Subcutaneous abdominal adipose tissue (tissue), 5 donors: Measurements from ENCODE around the gene VTA1.

Experiments
- H3K27ac ChIP-seq: one replicate; pipeline ENCODE4 v1.7.0; 2013; ENCODE audit warnings: low read depth, mild to moderate bottlenecking, inconsistent platforms, low read length, moderate library complexity
- H3K27me3 ChIP-seq, 5 donors: one replicate each; pipeline ENCODE4 v1.7.0; 2013; ENCODE audit warnings: low read length in 5 of 5, inconsistent platforms in 1 of 5; ENCODE audit not compliant: control insufficient read depth in 5 of 5, insufficient read depth in 4 of 5
- H3K36me3 ChIP-seq, 5 donors: one replicate each; pipeline ENCODE4 v1.7.0; 2013; ENCODE audit warnings: low read length in 5 of 5; ENCODE audit not compliant: control insufficient read depth in 5 of 5, insufficient read depth in 5 of 5
- H3K4me1 ChIP-seq, 5 donors: one replicate each; pipeline ENCODE4 v1.7.0; 2013; ENCODE audit warnings: low read length in 5 of 5, mild to moderate bottlenecking in 3 of 5, moderate library complexity in 1 of 5; ENCODE audit not compliant: control insufficient read depth in 5 of 5, insufficient read depth in 5 of 5
- H3K4me3 ChIP-seq, 5 donors: one replicate each; pipeline ENCODE4 v1.7.0; 2013; ENCODE audit warnings: low read length in 5 of 5, low read depth in 1 of 5
- H3K9ac ChIP-seq, 5 donors: one replicate each; pipeline ENCODE4 v1.7.0; 2013; ENCODE audit warnings: low read length in 5 of 5, mild to moderate bottlenecking in 4 of 5, moderate library complexity in 3 of 5
- H3K9me3 ChIP-seq, 5 donors: one replicate each; pipeline ENCODE4 v1.7.0; 2013; ENCODE audit warnings: low read length in 5 of 5; ENCODE audit not compliant: control insufficient read depth in 5 of 5
- donor health status: healthy.
- donor health status: healthy.
- donor health status: healthy.
- donor health status: healthy.
- donor health status: healthy.

Gene VTA1

DNA sequence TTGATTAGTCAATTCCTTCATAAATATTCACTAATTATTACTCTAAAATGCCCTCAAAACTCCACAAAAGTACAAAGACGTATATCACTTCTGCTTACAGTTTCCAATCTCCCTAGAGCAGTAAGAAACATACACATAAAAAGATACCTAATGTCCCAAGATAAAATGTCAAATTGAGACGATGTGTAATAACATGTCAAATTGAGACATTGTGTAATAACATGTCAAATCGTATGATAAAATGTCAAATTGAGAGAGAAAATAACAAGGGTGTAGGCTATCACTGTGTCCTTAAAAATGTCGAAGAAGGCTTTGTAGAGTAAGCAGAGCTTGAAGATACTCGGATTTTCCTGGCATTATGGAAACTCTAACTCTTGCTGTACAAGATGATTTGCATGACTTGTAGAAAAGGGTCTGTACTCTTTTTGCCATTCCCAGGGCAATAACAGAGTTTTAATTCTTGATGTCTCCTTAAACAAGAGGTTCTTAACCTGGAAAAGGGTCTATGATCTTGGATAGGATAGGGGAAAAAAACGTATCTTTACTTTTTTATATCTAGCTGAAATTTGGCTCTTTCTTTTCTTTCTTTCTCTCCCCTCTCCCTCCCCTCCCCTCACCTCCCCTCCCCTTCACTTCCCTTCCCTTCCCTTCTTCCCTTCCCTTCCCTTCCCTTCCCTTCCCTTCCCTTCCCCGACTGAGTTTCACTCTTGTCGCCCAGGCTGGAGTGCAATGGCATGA is 87.1 kb downstream of the VTA1 start:
- no peak overlapping the region for H3K9ac ChIP-seq
- no peak overlapping the region for H3K27ac ChIP-seq
- H3K4me1 ChIP-seq, result no peaks in the 10 kb centered on the region
- peaks cover 0 to 4% (median 0%) of the 10 kb centered on the region in 5 donors for H3K27me3 ChIP-seq
- H3K9me3 ChIP-seq, result peaks cover 0 to 2% (median 0%) of the 10 kb centered on the region in 5 donors
- H3K4me3 ChIP-seq, result no peak overlapping the region
- H3K36me3 ChIP-seq, result no peaks in the 10 kb centered on the region

DNA sequence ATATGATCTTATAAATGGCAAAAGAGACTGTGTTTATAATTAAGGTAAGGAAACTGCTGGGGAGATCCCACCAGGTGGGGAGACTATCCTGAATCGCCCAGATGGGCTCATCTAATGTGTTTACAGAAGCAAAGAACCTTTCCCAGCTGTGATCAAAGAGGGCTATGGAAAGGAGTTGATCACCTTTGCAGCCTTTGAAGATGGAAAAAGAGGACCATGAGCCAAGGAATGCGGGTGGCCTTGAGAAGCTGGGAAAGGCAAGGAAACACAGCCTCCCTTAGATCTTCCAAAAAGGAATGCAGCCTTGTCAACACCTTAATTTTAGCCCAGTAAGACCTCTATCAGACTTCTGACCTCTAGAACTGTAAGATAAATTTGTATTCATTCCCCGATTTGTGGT is 88.2 kb downstream of the VTA1 start:
- H3K9ac ChIP-seq, result no peak overlapping the region
- no peaks in the 10 kb centered on the region for H3K4me1 ChIP-seq
- no peak overlapping the region for H3K27ac ChIP-seq
- H3K36me3 ChIP-seq, result no peaks in the 10 kb centered on the region
- no peak overlapping the region for H3K4me3 ChIP-seq
- no peaks in the 10 kb centered on the region for H3K9me3 ChIP-seq
- H3K27me3 ChIP-seq, result peaks cover 0 to 4% (median 0%) of the 10 kb centered on the region in 5 donors

DNA sequence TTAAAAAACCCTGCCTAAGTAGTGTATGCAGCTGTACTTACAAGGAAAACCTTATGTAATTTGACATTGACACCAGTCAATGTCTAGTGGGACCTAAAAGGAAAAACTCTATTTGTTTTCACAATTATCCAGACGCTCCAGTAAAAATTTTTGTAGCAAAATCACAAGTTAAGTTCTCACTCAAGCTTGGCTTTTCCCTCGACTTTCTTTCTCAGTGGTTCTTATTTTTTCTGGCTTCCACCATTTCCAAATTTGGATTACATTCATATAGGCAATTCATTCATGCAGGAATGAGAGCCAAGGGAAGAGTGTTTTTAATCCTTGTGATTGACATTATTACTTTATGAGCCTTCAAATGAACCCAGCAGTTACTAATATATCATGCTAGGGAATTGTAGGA is 88.7 kb downstream of the VTA1 start:
- Histone ChIP-seq H3K9me3 (no peaks in the 10 kb centered on the region), H3K4me3 (no peak overlapping the region), H3K27ac (no peak overlapping the region), H3K4me1 (no peaks in the 10 kb centered on the region), H3K9ac (no peak overlapping the region), H3K36me3 (no peaks in the 10 kb centered on the region), H3K27me3 (peaks cover 0 to 4% (median 0%) of the 10 kb centered on the region in 5 donors)

DNA sequence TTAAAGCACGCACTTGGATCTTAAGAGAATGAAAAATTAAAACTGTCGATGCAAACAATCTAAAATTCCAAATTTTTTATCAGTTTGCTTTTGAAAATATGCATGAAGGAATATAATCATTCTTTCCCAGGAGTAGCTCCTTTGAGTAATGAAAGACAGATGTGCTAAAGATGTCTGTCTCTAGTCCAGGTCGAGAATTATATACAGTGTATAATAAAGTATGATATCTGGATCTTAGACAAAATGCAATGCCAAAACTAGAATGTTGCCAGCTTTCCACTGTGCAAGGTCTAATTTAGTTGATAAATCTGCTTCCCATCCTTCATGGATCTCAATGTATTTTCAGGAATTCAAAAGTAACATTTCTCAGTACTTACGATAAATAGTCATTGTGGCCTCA is 89.6 kb downstream of the VTA1 start:
- Histone ChIP-seq H3K27ac (no peak overlapping the region), H3K27me3 (peaks cover 0 to 4% (median 0%) of the 10 kb centered on the region in 5 donors), H3K4me1 (no peaks in the 10 kb centered on the region), H3K9me3 (no peaks in the 10 kb centered on the region), H3K36me3 (no peaks in the 10 kb centered on the region), H3K4me3 (no peak overlapping the region), H3K9ac (no peak overlapping the region)

DNA sequence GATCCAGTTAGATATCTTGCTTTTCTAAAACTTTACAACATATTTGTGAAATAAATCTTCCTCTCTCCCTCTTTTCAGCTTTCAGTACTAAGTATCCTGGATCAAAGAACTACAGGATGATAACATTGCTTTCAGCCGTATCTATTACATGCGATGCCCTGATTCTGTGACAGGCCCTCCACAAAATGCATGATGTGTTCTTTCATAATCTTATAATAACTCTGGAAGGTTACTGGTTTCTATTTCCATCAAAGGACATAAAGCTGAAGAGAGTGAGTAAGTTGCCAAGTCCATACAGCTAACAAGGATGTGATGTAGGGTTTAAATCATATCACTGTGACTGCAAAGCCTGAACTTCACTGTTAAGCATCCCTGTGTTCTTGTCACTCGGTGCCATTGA is 91.8 kb downstream of the VTA1 start:
- Histone ChIP-seq H3K4me1 (no peaks in the 10 kb centered on the region), H3K4me3 (no peak overlapping the region), H3K9me3 (no peaks in the 10 kb centered on the region), H3K36me3 (no peaks in the 10 kb centered on the region), H3K27ac (no peak overlapping the region), H3K9ac (no peak overlapping the region), H3K27me3 (no peaks in the 10 kb centered on the region)

DNA sequence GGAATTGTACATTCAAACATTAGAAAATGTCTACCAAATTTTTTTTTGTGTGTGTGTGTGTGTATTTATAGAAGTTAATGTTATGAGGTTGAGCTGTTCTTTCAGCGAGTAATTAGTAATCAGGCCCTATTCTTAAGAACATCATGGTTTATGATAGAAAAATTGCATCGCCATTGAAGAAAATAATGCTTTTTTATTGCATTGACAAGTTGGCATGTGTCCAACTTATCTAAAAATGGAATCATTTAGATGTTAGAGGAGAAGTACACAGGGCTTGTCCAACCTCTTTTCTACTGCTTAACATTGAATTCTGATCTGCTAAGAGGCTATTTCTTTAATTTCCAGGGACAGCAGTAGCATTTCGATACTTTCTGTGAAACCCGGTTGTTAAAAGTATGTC is 93.1 kb downstream of the VTA1 start:
- Histone ChIP-seq H3K4me1 (no peaks in the 10 kb centered on the region), H3K4me3 (no peak overlapping the region), H3K27me3 (no peaks in the 10 kb centered on the region), H3K9me3 (no peaks in the 10 kb centered on the region), H3K9ac (no peak overlapping the region), H3K27ac (no peak overlapping the region), H3K36me3 (no peaks in the 10 kb centered on the region)

DNA sequence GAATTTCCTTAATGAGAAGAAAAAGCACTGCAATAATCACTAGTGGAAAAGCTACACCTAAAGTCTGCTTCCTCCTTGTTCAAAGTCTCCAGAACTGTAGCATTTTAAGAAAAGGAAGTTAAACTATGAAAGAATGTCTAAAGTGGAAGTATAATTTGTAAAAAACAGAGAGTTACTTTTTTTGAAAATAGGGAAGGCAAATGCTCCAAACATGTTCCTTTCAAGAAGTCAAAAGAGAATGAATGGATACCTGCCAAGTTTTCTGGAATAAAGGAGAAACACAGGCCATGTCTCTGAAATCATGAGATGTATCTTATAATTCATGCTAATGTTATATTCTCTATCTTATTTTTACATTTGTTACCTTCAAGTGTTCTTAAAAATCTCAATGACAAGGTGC is 94.0 kb downstream of the VTA1 start:
- Histone ChIP-seq H3K9ac (no peak overlapping the region), H3K4me1 (no peaks in the 10 kb centered on the region), H3K27ac (no peak overlapping the region), H3K9me3 (no peaks in the 10 kb centered on the region), H3K4me3 (no peak overlapping the region), H3K27me3 (no peaks in the 10 kb centered on the region), H3K36me3 (no peaks in the 10 kb centered on the region)

DNA sequence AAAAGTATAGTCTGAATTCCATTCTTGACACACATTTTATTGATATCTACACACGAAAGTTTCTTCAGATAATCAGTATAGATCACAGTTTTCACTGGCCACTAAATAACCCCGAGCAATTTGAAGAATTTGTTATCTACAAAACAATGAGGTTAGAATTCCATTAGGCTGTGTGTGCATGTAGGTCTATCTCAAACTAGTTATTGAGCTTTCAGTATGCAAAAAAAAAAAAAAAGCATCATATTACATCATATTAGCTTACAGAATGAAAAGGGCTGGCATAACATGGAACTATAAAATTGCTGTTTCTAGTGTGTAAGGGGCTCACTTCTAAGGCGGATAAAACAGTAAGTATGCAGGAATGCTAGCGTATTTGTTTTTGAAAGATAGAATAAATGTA is 95.2 kb downstream of the VTA1 start:
- no peak overlapping the region for H3K9ac ChIP-seq
- H3K4me1 ChIP-seq, result no peaks in the 10 kb centered on the region
- no peaks in the 10 kb centered on the region for H3K27me3 ChIP-seq
- no peak overlapping the region for H3K27ac ChIP-seq
- no peaks in the 10 kb centered on the region for H3K9me3 ChIP-seq
- H3K4me3 ChIP-seq, result no peak overlapping the region
- no peaks in the 10 kb centered on the region for H3K36me3 ChIP-seq

DNA sequence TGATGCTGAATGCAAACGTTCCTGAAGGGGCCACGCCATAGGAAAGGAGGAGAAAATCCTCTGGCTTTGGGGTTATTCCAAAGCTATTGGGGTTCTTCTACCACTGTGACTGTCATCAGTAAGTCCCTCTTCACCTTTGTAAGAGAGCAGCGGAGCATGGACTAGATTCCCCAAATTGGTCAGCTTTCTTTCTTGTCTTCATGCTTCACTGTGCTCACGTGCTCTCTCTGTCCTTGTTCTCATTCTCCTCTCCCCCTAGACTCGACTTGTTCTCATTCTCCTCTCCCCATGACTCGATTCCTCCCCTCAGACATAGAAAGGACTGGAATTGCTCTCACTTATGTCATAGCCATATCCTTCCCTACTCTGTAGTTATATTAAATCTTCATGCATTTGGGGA is 99.9 kb downstream of the VTA1 start:
- no peaks in the 10 kb centered on the region for H3K36me3 ChIP-seq
- no peak overlapping the region for H3K27ac ChIP-seq
- H3K4me1 ChIP-seq, result no peaks in the 10 kb centered on the region
- H3K27me3 ChIP-seq, result no peaks in the 10 kb centered on the region
- H3K4me3 ChIP-seq, result no peak overlapping the region
- no peaks in the 10 kb centered on the region for H3K9me3 ChIP-seq
- H3K9ac ChIP-seq, result no peak overlapping the region

DNA sequence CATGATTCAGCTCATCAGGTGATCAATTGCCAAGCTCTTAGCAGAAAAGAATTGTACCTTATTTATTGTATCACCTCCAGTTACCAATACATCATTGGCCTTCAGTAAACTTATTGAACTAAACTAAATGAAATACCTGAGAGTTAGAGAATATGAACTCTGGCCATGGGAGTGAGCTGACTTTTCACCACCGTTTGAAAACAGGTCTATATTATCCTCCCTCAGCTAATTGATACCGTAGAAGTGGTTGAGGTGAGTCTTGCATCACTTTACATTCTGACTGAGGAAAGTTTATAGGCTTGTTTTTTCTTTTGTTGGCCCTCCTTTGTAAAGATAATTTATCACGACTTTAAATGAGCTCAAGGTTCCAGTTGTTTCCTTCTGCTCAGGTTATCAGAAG is 102.2 kb downstream of the VTA1 start:
- H3K9me3 ChIP-seq, result no peaks in the 10 kb centered on the region
- H3K4me3 ChIP-seq, result no peak overlapping the region
- H3K4me1 ChIP-seq, result no peaks in the 10 kb centered on the region
- no peak overlapping the region for H3K9ac ChIP-seq
- H3K27ac ChIP-seq, result no peak overlapping the region
- H3K27me3 ChIP-seq, result no peaks in the 10 kb centered on the region
- no peaks in the 10 kb centered on the region for H3K36me3 ChIP-seq
